Stimulated activated CD4-positive, alpha-beta T cell treated with anti-CD3 and anti-CD28 coated beads, Interleukin-15, amount 100 ng/mL, for 1 hour (primary cell): ENCODE measurements around the gene IL5RA.

ENCODE experiments used
- DNase-seq, 2 donors: peaks; one replicate each; pipeline ENCODE4 v3.0.0-alpha.2; 2020; ENCODE audit warnings: low read depth in 1 of 2, low spot score in 1 of 2

IL5RA gene

GRCh38 chr3:3107858-3108257 is 2.3 kb downstream of the IL5RA start:
- no peak for DNase-seq

GRCh38 chr3:3107181-3107580 is 3.0 kb downstream of the IL5RA start:
- no peak for DNase-seq

- DNase-seq, result no peak
Observed at GRCh38 chr3:3105815-3106214, 4.4 kb downstream of the IL5RA start.

- DNase-seq, result no peak
Observed at GRCh38 chr3:3105246-3105645, 4.9 kb downstream of the IL5RA start.

- DNase-seq, result no peak
Observed at GRCh38 chr3:3102751-3103150, 7.4 kb downstream of the IL5RA start.

- DNase-seq, result no peak
Observed at GRCh38 chr3:3101660-3102458, 8.3 kb downstream of the IL5RA start.

- DNase-seq, result no peak
Observed at GRCh38 chr3:3097958-3098357, 12.2 kb downstream of the IL5RA start.

- DNase-seq, result no peak
Observed at GRCh38 chr3:3089017-3089416, 21.2 kb downstream of the IL5RA start.

GRCh38 chr3:3087716-3088465 is 22.3 kb downstream of the IL5RA start:
- no peak for DNase-seq

- DNase-seq, result no peak
Observed at GRCh38 chr3:3087279-3087678, 22.9 kb downstream of the IL5RA start.

- no peak for DNase-seq
Observed at GRCh38 chr3:3086239-3086638, 23.9 kb downstream of the IL5RA start.

GRCh38 chr3:3085782-3086181 is 24.4 kb downstream of the IL5RA start:
- DNase-seq, result no peak

- no peak for DNase-seq
Observed at GRCh38 chr3:3084890-3085289, 25.3 kb downstream of the IL5RA start.

- DNase-seq, result no peak
Observed at GRCh38 chr3:3082234-3082924, 27.8 kb downstream of the IL5RA start.

GRCh38 chr3:3081381-3082233 is 28.6 kb downstream of the IL5RA start:
- no peak for DNase-seq

GRCh38 chr3:3080309-3080708 is 29.9 kb downstream of the IL5RA start:
- DNase-seq, result no peak

- no peak for DNase-seq
Observed at GRCh38 chr3:3074551-3075257, 35.5 kb downstream of the IL5RA start.

GRCh38 chr3:3071136-3071535 is 39.0 kb downstream of the IL5RA start:
- DNase-seq, result no peak

- DNase-seq, result no peak
Observed at GRCh38 chr3:3069723-3070122, 40.5 kb downstream of the IL5RA start.

GRCh38 chr3:3068358-3068881 is 41.8 kb downstream of the IL5RA start:
- DNase-seq, result no peak
